GM04504 (cell line): ENCODE results near the gene SPRR2A.
"Not testable (repeated sequence)": the region's sequence is repeated elsewhere in the genome, so short reads cannot be mapped to it uniquely, and the experiment has no call there.

Experiments used
- DNase-seq: peaks from one replicate; pipeline ENCODE4 v3.0.0-alpha.2; 2012; ENCODE audit warnings: low read depth

SPRR2A gene

DNA sequence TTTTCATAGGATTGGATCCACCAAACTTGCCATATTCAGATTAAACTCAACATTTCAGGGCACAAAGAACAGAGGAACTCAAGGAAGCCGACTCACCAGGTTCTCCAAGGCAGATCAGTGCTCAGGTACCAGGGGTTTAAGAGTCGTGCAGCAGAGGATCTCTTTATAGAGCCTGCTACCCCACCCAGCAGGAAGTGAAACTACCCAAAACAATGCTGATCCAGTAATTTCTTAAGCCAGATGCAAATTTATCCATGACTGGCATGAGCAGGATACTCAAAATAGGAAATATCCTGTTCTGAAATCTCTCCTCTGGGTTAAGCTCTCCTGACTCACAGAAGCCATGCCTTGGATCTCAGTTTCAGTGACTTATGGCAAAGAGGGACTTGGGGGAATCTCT, at the start of gene SPRR2A:
Gene SPRR2A, minus strand, starts transcription at position 138 of the 400 bp plus-strand sequence. CDS start 777 bp downstream, outside the sequence.
- no peak for DNase-seq

DNA sequence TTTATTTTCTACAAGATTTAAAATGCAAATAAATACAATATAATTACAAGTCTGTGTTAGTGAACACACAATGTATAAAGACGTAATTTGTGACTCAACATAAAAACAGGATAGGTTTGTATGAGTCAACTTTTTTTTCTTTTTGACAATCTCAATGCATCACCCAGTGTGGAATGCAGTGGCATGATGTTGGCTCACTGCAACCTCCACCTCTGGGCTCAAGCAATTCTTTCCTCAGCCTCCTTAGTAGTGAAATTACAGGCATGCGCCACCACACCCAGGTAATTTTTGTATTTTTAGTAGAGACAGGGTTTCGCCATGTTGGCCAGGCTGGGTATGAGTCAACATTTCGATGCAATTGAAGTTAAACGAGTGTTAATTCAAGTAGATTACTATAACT, 42.9 kb upstream of the SPRR2A start:
- no peak for DNase-seq

DNA sequence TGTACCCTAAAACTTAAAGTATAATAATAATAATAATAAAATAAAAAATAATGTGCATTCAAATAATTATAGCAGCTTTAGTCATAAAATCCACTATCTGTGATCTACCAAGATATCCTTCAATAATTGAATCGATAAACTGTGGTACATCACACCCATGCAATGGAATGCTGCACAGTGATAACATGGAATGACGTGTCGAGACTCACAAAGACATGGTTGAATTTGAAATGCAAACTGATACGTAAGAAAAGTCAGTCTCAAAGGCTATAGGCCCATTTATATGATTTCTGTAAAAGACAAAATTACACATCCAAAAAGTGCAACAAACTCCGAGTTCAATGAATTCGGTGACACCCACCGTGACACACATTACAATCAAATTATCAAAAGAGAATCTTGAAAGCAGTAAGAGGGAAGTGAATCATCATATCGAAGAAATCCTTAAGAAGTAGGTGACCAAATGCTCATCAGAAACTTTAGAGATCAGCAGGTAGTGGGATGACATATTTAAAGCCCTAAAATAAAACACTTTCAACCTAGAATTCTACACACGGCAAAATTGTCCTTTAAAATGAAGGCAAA, 42.2 kb upstream of the SPRR2A start:
- DNase-seq, result no peak

DNA sequence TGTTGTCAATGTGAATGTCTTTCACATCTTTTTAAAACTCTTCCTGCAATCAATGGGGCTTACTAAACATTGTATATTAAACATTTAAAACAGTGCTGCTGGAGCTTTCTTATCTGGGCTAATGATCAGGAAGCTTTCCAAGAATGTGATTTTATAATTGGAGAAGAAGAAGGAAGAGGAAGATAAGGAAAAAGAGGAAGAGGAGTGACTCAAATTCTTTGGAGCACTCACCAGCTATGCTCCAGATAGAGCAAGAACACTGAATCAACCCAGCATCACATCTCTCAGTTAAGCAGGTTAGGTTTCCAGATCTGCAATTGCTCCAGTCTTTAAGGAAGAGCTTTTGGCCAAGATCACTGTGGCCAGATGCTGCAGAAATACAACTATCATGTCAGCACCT, 38.5 kb upstream of the SPRR2A start:
- no peak for DNase-seq

DNA sequence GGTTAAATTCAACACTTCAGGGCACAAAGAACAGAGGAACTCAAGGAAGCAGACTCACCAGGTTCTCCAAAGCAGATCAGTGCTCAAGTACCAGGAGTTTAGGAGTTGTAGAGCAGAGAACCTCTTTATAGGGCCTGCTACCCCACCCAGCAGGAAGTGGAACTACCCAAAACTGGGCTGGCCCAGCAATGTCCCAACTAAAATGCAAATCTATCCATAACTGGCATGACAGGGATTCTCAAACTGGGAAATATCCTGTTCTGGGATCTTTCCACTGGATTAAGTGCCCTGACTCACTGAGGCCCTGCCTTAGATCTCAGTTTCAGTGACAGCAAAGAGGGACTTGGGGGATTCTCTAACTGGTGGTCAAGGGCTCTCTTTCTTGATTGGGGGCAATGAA, 37.1 kb upstream of the SPRR2A start, which contains the start of gene SPRR2E:
Gene SPRR2E, minus strand, starts transcription at position 101 of the 400 bp plus-strand sequence. CDS start 775 bp downstream, outside the sequence.
- DNase-seq, result no peak

DNA sequence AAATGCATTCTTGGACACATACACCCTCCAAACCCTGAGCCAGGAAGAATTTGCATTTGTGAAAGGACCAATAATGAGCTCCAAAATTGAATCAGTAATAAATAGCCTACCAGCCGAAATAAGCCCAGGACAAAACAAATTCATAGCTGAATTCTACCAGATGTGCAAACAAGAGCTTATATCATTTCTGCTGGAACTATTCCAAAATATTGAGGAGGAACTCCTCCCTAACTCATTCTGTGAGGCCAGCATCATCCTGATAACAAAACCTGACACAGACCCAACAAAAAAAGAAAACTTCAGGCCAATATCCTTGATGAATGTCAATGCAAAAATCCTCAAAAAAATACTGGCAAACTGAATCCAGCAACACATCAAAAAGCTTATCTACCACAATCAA, 30.3 kb upstream of the SPRR2A start:
- DNase-seq, result no peak

DNA sequence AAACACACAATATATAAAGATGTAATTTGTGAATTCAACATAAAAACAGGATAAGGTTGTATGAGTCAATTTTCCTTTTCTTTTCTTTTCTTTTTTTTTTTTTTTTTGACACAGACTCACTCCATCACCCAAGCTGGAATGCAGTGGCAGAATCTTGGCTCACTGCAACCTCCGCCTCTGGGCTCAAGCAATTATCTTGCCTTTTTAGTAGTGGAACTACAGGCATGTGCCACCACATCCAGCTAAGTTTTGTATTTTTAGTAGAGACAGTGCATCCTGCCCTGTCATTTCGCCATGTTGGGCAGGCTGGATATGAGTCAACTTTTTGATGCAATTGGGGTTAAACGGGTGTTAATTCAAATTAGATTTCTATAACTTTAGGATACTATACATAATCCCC, 24.4 kb upstream of the SPRR2A start:
- no peak for DNase-seq

DNA sequence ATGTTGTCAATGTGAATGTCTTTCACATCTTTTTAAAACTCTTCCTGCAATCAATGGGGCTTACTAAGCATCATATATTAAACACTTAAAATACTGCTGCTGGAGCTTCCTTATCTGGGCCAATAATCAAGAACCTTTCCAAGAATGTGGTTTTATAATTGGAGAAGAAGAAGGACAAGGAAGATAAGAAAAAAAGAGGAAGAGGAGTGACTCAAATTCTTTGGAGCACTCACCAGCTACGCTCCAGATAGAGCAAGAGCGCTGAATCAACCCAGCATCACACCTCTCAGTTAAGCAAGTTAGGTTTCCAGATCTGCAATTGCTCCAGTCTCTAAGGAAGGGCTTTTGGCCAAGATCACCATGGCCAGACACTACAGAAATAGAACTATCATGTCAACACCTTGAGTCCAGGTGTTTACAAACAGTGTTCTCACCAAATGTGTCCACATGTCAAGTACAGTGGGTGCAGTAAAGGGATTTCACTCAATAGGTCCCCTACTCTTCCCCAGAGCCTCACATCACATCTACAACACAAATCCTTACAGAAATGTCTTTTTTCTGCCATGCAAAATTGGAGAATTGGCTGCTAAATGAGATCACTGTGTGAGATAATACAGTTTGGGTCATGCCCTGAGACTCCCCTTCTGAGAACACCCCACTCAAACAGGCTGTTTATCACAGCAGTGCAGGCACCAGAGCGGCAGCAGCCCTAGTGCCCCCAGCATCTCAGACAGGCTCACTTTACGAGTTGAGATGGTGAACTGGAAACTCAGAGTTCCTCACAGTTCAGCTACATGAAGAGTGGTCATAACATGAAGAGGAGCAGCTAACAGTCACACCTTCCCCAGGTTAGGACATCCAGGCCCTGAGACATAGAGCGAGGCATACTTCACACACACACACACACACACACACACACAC, 15.8 kb upstream of the SPRR2A start:
- DNase-seq, result no peak

DNA sequence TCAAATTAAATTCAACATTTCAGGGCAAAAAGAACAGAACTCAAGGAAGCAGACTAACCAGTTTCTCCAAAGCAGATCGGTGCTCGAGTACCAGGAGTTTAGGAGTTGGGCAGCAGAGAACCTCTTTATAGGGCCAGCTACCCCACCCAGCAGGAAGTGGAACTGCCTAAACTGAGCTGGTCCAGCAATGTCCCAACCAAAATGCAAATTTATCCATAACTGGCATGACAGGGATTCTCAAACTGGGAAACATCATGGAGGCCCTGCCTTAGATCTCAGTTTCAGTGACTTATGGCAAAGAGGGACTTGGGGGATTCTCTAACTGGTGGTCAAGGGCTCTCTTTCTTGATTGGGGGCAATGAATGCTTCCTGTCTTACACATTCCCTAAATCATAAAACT, 14.2 kb upstream of the SPRR2A start, which contains the start of gene SPRR2B:
Gene SPRR2B, minus strand, starts transcription at position 101 of the 400 bp plus-strand sequence. CDS start 772 bp downstream, outside the sequence.
- DNase-seq, result no peak

DNA sequence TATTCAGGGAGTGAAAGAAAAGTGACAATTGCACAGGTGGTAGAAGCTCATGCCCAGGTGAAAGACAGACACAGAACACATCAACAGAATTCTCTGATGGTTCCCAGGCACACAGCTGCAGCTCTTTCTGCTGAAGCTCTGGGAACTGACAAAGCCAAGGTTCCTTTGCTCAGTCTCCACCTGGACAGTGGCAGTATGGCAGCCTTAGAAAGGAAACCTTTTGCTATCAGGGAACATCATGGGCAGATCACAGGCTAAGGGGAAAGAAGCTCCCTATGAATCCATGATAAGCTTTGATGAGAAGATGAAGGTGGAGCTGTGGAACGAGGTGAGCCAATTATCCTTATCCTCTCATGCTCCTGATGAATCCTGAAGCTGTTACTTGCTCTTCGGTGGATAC, 12.9 kb upstream of the SPRR2A start:
- DNase-seq, result no peak

DNA sequence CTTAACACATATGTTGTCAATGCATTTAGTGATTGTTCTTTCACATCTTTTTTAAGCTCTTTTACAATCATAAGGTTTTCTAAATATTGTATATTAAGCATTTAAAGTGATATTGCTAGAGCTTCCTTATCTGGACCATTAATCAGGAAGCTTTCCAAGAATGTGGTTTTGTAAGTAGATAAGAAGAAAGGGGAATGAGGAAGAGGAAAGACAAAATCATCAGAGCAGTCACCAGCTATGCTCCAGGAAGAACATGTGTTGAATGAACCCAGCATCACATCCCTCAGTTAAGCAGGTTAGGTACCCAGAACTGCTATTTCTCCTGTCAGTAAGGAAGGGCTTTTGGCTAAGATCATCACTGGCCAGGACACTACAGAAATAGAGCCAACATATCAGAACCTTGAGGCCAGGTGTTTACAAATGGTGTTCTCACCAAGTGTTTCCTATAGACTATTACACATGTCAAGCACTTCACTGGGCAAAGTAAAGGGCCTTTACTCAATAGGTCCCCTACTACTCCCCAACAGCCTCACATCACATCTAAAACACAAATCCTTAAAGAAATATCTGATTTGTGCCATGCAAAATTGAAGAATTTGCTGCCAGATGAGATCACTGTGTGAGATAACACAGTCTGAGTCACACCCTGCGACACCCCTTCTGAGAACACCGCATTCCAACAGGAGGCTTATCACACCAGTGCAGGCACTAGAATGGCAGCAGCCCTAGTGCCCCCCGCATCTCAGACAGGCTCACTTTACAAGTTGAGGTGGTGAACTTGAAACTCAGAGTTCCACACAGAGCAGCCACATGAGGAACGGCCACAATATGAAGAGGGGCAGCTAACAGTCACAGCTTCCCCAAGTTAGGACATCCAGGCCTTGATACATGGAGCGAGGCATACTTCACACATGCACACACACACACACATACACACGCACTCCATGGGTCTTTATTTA, 1.8 kb upstream of the SPRR2A start:
- no peak for DNase-seq

DNA sequence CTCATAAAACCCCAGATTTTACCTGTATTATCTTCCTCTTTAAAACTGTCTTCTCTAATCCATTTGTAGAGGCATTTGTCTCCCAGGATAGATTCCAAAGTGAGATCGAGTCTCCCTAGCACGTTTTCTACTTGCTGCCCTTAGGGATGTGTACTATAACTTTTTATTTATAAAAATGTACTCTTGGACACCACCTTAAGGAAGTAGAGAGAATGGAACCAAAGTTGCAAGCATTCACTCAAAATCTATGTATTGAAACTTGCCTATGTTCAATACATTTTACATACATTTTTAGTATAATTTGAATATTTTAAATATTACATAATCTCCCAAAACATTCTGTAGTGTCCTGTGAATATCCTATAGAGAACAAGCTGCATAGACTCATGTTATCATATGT, 842 bp upstream of the SPRR2A start:
- DNase-seq, result no peak

DNA sequence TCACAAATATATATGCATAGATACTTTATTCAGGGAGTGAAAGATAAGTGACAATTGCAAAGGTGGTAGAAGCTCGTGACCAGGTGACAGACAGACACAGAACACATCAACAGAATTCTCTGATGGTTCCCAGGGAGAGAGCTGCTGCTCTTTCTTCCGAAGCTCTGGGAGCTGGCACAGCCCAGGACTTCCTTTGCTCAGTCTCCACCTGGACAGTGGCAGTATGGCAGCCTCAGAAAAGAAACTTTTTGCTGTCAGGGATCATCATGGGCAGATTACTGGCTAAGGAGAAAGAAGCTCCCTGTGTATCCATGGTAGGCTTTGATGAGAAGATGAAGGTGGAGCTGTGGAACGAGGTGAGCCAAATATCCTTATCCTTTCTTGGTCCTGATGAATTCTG, 1.2 kb downstream of the SPRR2A start:
- DNase-seq, result not testable (repeated sequence)

DNA sequence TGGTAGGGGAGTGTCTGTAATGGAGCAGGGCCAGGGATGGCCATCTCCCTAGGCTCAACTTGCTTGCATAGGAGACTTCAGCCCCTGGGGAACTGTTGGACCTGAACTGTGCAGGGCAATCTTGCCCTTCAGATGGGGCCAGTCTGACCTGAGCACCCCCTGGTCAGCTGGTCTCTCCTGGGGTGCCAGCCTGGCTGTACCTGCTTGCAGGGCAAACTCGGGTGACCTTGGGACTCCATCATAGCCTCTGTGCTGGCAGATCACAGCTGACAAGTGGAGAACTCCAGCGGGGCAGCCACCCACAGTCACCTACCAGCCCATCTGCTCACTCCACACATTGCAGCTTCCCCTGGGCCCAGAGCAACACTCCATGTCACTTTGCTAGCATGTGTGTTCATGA, 8.1 kb downstream of the SPRR2A start:
- no peak for DNase-seq

DNA sequence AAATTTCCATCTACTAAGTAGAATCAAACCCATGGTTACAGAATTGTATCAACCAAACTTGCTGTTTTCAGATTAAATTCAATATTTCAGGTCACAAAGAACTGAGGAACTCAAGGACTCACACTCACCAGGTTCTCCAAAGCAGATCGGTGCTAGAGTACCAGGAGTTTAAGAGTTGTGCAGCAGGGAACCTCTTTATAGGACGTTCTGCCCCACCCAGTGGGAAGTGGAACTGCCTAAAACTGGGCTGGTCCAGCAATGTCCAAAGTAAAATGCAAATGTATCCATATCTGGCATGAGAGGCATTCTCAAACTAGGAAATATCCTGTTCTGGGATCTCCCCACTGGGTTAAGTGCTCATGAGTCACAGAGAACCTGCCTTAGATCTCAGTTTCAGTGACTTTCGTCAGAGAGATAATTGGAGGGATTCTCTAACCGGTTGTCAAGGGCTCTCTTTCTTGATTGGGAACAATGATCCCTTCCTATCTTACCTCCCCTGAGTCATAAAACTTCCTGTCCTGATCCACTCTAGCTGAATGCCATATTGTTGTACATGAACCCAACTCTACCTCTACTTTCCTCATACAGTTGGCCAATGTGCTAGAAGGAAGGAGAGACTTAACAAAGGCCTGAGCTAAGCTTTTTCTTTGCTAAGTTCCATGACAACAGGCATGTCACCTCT, 16.2 kb downstream of the SPRR2A start, which contains the start of gene SPRR2D:
Gene SPRR2D, minus strand, starts transcription at position 171 of the 682 bp plus-strand sequence. CDS start 774 bp downstream, outside the sequence.
- DNase-seq, result no peak

DNA sequence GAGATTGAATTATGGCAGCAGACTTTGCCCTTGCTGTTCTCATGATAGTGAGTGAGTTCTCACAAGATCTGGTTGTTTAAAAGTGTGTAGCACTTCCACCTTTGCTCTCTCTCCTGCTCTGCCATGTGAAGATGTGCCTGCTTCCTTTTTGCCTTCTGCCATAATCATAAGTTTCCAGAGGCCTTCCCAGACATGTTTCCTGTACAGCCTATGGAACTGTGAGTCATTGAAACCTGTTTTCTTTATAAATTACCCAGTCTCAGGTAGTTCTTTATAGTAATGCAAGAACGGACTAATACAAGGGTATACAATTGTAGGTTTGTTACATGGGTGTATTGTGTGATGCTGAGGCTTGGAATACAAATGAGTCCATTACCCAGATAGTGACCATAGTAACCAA, 22.1 kb downstream of the SPRR2A start:
- no peak for DNase-seq

DNA sequence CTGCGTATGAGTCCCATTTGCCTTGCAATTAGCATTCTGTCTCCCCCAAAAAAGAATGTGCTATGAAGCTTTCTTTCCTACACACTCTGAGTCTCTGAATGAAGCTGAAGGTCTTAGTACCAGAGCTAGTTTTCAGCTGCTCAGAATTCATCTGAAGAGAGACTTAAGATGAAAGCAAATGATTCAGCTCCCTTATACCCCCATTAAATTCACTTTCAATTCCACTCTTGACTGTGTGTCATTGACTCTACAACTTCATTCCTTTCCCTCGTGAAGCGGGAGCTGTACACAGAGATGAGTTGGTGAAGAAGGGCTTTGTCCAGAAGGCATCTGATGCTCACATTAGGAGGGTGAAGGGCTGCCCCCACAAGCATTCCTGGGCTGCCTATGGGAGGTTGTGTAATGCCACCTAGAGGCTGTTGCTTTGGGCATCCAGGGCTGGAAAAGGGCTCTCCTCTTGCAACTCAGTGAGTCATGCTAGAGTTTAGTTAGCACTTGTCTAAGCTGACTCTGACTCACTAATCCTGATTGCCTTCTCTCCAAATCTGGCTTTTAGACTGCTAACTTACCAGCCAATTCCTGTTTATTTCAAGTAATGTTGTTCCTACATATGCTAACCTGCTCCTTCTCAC, 24.5 kb downstream of the SPRR2A start:
- DNase-seq, result no peak

DNA sequence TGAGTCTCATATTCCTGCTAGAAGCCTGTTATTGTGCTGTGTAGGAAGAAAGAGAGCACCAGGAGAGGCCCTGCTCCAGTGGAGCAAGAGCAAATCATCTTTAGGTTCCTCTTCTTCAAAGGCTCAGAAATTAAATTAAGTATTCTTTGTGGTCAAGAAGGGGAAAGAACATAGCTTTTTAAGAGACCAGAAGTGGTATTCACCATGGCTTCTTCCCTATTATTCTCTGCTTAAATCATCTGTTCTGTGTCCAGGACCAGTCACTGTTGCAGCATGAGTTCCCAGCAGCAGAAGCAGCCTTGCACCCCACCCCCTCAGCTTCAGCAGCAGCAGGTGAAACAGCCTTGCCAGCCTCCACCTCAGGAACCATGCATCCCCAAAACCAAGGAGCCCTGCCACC, 25.2 kb downstream of the SPRR2A start:
- DNase-seq, result no peak

DNA sequence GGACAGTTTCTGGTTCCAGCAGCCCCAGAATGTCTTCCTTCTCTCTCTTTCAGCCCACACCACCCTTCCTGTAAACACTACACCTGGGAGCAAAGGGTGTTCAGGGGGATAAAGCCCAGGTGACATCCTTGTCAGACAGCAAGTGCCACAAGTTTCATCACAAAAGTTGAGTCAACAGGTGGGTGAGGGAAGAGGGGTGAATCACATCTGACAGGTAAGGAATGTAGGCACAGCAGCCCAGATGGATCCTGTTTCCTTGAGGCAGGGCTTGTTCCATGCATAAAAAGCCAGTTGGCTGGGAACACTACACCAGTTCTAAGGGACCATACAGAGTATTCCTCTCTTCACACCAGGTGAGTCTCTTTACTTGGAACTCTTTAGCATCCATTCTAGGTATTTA, 26.4 kb downstream of the SPRR2A start, which contains the start of gene SPRR1B:
Gene SPRR1B, plus strand, starts transcription at position 309 of the 400 bp plus-strand sequence. CDS start 1,143 bp downstream, outside the sequence.
- DNase-seq, result no peak

DNA sequence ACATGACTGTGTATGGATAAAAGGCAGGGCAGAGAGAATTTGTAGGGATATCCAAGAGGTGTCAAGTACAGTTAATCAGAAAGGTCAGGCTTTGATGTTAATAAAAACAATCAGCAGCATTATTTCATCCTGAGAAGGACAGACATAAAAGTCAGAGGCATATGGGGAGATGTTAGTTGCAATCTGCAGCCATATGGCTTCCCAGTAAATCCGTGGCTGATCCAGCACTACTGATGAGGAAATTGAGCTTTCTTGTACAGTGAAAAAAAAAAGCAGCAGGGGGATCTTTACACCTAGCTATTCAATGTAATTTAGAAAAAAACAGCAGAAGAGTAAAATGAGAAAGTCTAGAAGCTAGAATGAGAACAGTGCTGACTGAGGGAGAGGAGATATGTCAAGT, 28.5 kb downstream of the SPRR2A start:
- no peak for DNase-seq

DNA sequence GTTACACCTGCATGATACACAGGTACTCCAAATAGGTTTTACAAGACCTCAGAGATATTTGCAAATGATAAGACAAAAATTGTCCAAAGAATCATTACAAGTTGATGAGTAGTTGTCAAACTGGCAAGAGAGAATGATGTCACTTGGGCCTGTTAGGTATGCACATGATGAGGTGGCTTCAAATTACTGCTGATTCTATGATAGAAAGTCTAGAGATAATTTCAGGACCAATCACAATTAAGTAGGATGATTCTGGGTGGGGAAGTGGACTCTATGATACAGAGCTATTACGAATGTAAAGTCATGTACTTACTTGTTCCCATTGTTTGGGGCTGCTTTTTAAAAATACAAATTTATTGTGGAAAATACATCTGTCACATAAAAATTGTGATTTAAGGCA, 31.5 kb downstream of the SPRR2A start:
- no peak for DNase-seq
